NCI-H774 (cell line): ENCODE results near the gene ZFHX3.

Experiments used
- DNase-seq: peaks from one replicate; lab custom pipeline; 2025; lab: John Stamatoyannopoulos, UW

The ZFHX3 gene

GRCh38 chr16:72875291-72876031 lies 172.5 kb downstream of the ZFHX3 start:
- DNase-seq, result no peak

- DNase-seq, result no peak
These were observed 174.1 kb downstream of the ZFHX3 start for GRCh38 chr16:72873853-72874252.

- DNase-seq, result no peak
These were observed 174.9 kb downstream of the ZFHX3 start for GRCh38 chr16:72873044-72873443.

GRCh38 chr16:72865835-72866234 lies 182.1 kb downstream of the ZFHX3 start:
- DNase-seq, result no peak

GRCh38 chr16:72865258-72865657 lies 182.7 kb downstream of the ZFHX3 start:
- DNase-seq, result no peak

- no peak for DNase-seq
These were observed 183.6 kb downstream of the ZFHX3 start for GRCh38 chr16:72864130-72864833.

- DNase-seq, result no peak
These were observed 185.8 kb downstream of the ZFHX3 start for GRCh38 chr16:72862090-72862489.

- DNase-seq, result no peak
These were observed 187.0 kb downstream of the ZFHX3 start for GRCh38 chr16:72860726-72861562.

- no peak for DNase-seq
These were observed 188.3 kb downstream of the ZFHX3 start for GRCh38 chr16:72859581-72859980.

GRCh38 chr16:72858665-72859493 lies 189.0 kb downstream of the ZFHX3 start:
- DNase-seq, result no peak

GRCh38 chr16:72857834-72858664 lies 189.9 kb downstream of the ZFHX3 start:
- DNase-seq, result no peak

- no peak for DNase-seq
These were observed 191.1 kb downstream of the ZFHX3 start for GRCh38 chr16:72856797-72857196.

- no peak for DNase-seq
These were observed 193.5 kb downstream of the ZFHX3 start for GRCh38 chr16:72854267-72854959.

- DNase-seq, result no peak
These were observed 194.2 kb downstream of the ZFHX3 start for GRCh38 chr16:72853575-72854266.

- DNase-seq, result no peak
These were observed 195.5 kb downstream of the ZFHX3 start for GRCh38 chr16:72852421-72852820.

- DNase-seq, result no peak
These were observed 197.1 kb downstream of the ZFHX3 start for GRCh38 chr16:72850853-72851252.

GRCh38 chr16:72850021-72850420 lies 197.9 kb downstream of the ZFHX3 start:
- no peak for DNase-seq

GRCh38 chr16:72848759-72849664 lies 198.9 kb downstream of the ZFHX3 start:
- peak; percentile 53 for DNase-seq

- DNase-seq, result no peak
These were observed 199.9 kb downstream of the ZFHX3 start for GRCh38 chr16:72848028-72848400.
